Ishikawa (cell line): Measurements from ENCODE around the gene OR10J4.

Experiments used
- EP300 ChIP-seq: IDR thresholded peaks from 2 replicates; pipeline ENCODE4 v1.6.1; 2012; ENCODE audit warnings: borderline replicate concordance
- MAX ChIP-seq: IDR thresholded peaks from 2 replicates; pipeline ENCODE4 v1.6.1; 2012
- NFIC ChIP-seq: IDR thresholded peaks from 2 replicates; pipeline ENCODE4 v1.6.1; 2012
- RAD21 ChIP-seq: IDR thresholded peaks from 2 replicates; pipeline ENCODE4 v1.6.1; 2012; ENCODE audit warnings: low read depth
- TAF1 ChIP-seq: IDR thresholded peaks from 2 replicates; pipeline ENCODE4 v1.6.1; 2012; ENCODE audit warnings: low read depth, mild to moderate bottlenecking
- YY1 ChIP-seq: IDR thresholded peaks from 2 replicates; pipeline ENCODE4 v1.6.1; 2012; ENCODE audit warnings: low read depth

GRCh38 chr1:159406821-159407220, 25.2 kb upstream of the OR10J4 start:
- TF ChIP-seq YY1 (no peak), TAF1 (no peak), MAX (no peak), EP300 (no peak), NFIC (no peak), RAD21 (no peak)
